Measurements from ENCODE around the gene TAS1R2. TPM values are rescaled to one million over a fixed set of nuclear protein-coding genes. Genes with fewer than 3 reads are reported as not detected.

Gene TAS1R2
- not detected for total RNA-seq
- not detected for polyA plus RNA-seq (2013, experiment 1 of 2)
- polyA plus RNA-seq (2013, experiment 2 of 2) = not detected
- long read RNA-seq, experiment 1 = 0 reads
- long read RNA-seq, experiment 2 = 0 reads
- long read RNA-seq, experiment 3 = 0 reads
- long read RNA-seq, experiment 4 = 0 reads

DNA sequence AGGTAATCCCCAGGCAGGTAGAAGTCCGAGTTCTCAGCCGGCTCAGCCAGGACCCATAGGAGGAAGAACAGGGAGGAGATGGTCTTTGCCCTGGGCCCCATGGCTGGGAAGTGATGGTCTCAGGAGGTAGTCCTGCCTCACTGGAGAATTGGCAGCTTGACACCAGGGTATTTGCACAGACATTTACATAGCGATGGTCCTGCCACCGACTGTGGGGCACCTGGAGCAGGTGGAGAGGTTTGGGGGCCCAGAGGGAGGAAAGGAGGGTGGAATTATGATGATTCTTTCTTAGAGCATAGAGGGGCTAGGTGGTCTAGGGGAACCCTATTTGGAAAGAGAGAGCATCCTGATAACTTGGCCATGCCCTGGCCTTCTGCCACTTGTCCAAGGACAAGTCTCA, at the start of gene TAS1R2:
Gene TAS1R2, minus strand, starts transcription at position 101 of the 400 bp plus-strand sequence. Its CDS starts 0 bp downstream, at position 101.
- Histone ChIP-seq H3K4me1 (ENCODE audit: control insufficient read depth, insufficient read depth, low read length) (no peaks in the 10 kb centered on the region), H3K27me3 (ENCODE audit: control insufficient read depth, insufficient read depth, low read length, poor library complexity, severe bottlenecking) (peaks cover 18% of the 10 kb centered on the region), H3K27ac (ENCODE audit: low read depth, low read length) (no peak within 1 kb of the TSS), H3K4me3 (ENCODE audit: low read length) (no peak within 1 kb of the TSS), H3K9ac (ENCODE audit: extremely low read depth, low read length, poor library complexity, severe bottlenecking) (no peak within 1 kb of the TSS), H3K36me3 (ENCODE audit: control insufficient read depth, insufficient read depth, low read length) (no peaks in the 10 kb centered on the region), H3K9me3 (ENCODE audit: control insufficient read depth, low read length) (no peaks in the 10 kb centered on the region)
- H3K27me3 Mint-ChIP-seq (ENCODE audit: insufficient read depth) = peaks cover 17% of the 10 kb centered on the region
- no peak for DNase-seq
- WGBS, 2 experiments (ENCODE audit: insufficient coverage in 1 of 2, insufficient read length in 1 of 2) = 80% methylated on average over 4 of the region's 4 CpGs
- TF ChIP-seq CTCF (conservative IDR thresholded peaks at IDR 0.05) = no peak
- H3K4me3 Mint-ChIP-seq = no peak within 1 kb of the TSS
- no peak within 1 kb of the TSS for H3K27ac Mint-ChIP-seq
- no peaks in the 10 kb centered on the region for H3K9me3 Mint-ChIP-seq
- H3K36me3 Mint-ChIP-seq (ENCODE audit: low read depth) = no peaks in the 10 kb centered on the region
- H3K4me1 Mint-ChIP-seq = no peaks in the 10 kb centered on the region

DNA sequence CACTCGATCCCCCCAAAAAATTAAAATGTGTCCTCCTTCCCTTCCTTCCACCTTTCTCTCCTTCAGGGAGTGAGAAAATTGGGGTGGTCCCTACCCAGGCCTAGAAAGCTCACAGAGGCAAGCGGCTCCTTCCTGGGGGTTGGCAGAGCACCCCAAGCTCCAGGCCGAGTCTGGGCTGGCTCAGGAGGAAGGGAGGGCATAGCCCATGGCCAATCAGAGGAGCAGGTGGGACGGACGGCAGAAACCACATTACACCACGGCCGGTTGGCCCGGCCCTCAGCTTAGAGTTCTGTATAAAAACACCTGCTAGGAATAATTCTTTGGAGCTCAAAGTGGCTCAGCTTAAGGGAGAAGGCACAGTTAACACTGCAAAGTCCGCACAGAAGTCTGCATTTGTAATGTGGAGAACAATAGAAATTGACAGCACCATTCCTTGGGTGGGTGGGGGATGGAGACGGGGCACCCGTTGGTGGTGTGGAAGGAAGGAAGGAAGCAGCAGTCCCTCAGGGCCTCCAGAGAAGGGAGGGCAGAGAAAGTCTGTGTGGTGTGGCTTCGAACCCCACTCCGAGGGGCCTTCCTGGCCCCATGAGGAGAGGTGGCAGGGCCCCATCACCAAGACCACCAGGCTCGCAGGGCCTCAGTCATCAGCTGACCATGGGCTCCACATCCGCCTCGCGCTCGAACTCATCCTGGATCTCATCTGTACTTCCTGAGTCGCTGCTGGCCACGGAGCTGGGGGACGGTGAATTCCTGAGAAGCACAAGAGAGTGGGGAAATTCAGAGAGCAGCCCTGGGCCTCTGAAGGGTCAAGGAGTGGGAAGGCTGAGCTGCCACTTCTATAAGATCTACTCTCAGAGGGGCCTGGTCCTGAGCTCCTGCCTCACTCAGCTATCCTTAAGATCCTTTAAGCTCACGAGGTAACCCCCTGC, 48.7 kb upstream of the TAS1R2 start:
- no peak for TF ChIP-seq CTCF (conservative IDR thresholded peaks at IDR 0.05)
- H3K4me3 Mint-ChIP-seq = no peak overlapping the region
- no peak for DNase-seq
- H3K27me3 Mint-ChIP-seq (ENCODE audit: insufficient read depth) = peaks cover 10% of the 10 kb centered on the region
- Histone ChIP-seq H3K9me3 (ENCODE audit: control insufficient read depth, low read length) (no peaks in the 10 kb centered on the region), H3K36me3 (ENCODE audit: control insufficient read depth, insufficient read depth, low read length) (peaks cover 15% of the 10 kb centered on the region), H3K9ac (ENCODE audit: extremely low read depth, low read length, poor library complexity, severe bottlenecking) (no peak overlapping the region), H3K4me1 (ENCODE audit: control insufficient read depth, insufficient read depth, low read length) (no peaks in the 10 kb centered on the region), H3K4me3 (ENCODE audit: low read length) (no peak overlapping the region), H3K27me3 (ENCODE audit: control insufficient read depth, insufficient read depth, low read length, poor library complexity, severe bottlenecking) (peaks cover 9% of the 10 kb centered on the region), H3K27ac (ENCODE audit: low read depth, low read length) (no peak overlapping the region)
- H3K36me3 Mint-ChIP-seq (ENCODE audit: low read depth) = peaks cover 18% of the 10 kb centered on the region
- H3K9me3 Mint-ChIP-seq = no peaks in the 10 kb centered on the region
- 90 to 92% methylated on average over 17 to 22 of the region's 22 CpGs for WGBS, 2 experiments (ENCODE audit: insufficient coverage in 1 of 2, insufficient read length in 1 of 2)
- peaks cover 4% of the 10 kb centered on the region for H3K4me1 Mint-ChIP-seq
- peak overlapping the region; percentile 26 for H3K27ac Mint-ChIP-seq

- H3K27ac ChIP-seq (ENCODE audit: low read depth, low read length) = no peak overlapping the region
Measured at GRCh38 chr1:18907021-18907916, 47.8 kb upstream of the TAS1R2 start.

More at GRCh38 chr1:18907021-18907916, 47.8 kb upstream of the TAS1R2 start:
- no peaks in the 10 kb centered on the region for H3K9me3 Mint-ChIP-seq
- H3K27ac Mint-ChIP-seq = peak overlapping the region; percentile 26
- peak; percentile 100 for TF ChIP-seq CTCF (conservative IDR thresholded peaks at IDR 0.05)
- no peak overlapping the region for H3K9ac ChIP-seq (ENCODE audit: extremely low read depth, low read length, poor library complexity, severe bottlenecking)
- H3K9me3 ChIP-seq (ENCODE audit: control insufficient read depth, low read length) = no peaks in the 10 kb centered on the region
- peaks cover 15% of the 10 kb centered on the region for H3K36me3 ChIP-seq (ENCODE audit: control insufficient read depth, insufficient read depth, low read length)
- 81 to 86% methylated on average over 8 to 16 of the region's 16 CpGs for WGBS, 2 experiments (ENCODE audit: insufficient coverage in 1 of 2, insufficient read length in 1 of 2)
- H3K4me1 ChIP-seq (ENCODE audit: control insufficient read depth, insufficient read depth, low read length) = no peaks in the 10 kb centered on the region
- peaks cover 9% of the 10 kb centered on the region for H3K27me3 ChIP-seq (ENCODE audit: control insufficient read depth, insufficient read depth, low read length, poor library complexity, severe bottlenecking)
- DNase-seq = peak; percentile 86
- no peak overlapping the region for H3K4me3 ChIP-seq (ENCODE audit: low read length)
- H3K36me3 Mint-ChIP-seq (ENCODE audit: low read depth) = peaks cover 17% of the 10 kb centered on the region
- no peak overlapping the region for H3K4me3 Mint-ChIP-seq
- H3K27me3 Mint-ChIP-seq (ENCODE audit: insufficient read depth) = peaks cover 10% of the 10 kb centered on the region
- H3K4me1 Mint-ChIP-seq = peaks cover 4% of the 10 kb centered on the region
